ENCODE data around the gene TGFBR3.

The TGFBR3 gene

DNA sequence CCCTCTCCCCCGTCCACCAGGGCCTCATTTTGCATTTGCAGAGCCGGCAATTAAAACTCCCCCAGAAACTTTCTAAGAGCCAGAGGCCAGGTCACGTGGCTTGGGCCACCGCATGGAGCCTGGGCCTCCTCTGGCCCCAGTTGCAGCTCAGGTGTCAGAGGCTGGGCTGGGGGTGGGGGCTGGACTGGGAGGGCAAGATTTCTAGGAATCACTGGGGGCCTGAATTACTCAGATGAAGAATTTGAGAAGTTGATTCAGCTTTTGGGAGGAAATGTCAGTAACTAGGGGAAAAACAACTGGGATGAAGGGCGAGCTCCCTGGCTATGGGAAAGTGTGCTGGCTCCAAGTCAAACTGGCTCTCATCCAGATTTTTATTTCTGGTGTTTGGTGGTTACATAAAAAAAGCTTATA is 234.3 kb downstream of the TGFBR3 start:
- DNase-seq (ENCODE audit: low read depth, low spot score), result no peak

- no peak for DNase-seq (ENCODE audit: low read depth, low spot score)
Measured at GRCh38 chr1:91651243-91651642, 234.7 kb downstream of the TGFBR3 start.

DNA sequence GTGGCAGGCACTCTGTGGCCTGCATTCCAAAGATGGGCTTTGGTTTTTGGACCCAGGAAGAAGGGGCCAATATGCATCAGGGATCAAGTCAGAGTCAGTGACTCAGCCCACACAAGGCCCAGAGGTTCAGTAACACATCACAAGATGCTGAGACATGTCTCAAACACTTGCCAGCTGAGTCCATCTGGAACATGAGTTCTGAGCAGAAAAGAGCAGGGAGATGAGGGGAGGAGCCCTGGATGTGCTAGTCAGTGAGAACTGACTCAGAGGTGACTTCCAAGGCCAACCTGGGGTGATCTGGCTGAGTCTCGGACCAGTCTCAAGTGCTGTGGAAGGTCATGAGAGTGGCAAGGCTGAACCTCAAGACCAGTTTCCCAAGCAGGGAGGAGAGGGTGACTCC is 235.2 kb downstream of the TGFBR3 start:
- DNase-seq (ENCODE audit: low read depth, low spot score), result no peak

DNA sequence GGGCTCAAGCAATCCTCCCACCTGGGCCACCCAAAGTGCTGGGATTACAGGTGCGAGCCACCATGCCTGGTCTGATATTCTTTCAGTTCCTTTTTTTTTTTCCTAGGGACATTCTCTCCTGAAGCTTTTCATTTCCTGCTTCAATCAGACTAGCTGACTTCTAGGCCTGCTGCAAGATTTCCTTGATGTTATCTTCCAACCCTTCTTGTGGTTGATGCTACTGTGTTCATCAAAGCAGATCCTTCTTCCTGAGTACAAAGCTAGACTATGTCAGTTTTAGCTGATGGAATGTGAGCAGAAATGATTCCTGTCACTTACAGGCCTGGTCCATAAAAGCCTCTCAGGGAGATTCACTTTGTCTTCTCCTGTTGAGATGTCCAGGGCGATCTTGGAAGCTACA is 238.9 kb downstream of the TGFBR3 start:
- DNase-seq (ENCODE audit: low read depth, low spot score), result no peak

DNA sequence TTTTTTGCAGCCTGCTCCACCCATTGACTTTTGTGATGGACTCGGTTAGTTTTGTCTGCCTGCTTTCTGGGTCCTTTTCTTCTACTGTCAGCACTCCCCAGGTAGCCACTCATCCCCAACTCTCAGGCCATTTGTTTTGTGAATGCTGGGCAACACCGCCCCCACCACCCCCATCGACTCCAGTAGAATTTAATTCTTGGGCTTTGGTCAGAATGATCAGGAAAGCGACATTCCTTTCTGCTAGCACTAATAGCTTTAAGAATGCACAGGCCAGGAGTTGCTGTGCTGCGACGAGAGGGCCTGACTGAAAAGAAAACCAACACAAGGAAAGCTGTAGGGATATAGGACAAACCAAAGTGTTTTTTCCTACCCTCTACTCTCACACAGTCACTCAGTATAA is 240.9 kb downstream of the TGFBR3 start:
- DNase-seq (ENCODE audit: low read depth, low spot score), result peak; percentile 61

GRCh38 chr1:91643431-91643830 is 242.5 kb downstream of the TGFBR3 start:
- DNase-seq (ENCODE audit: low read depth, low spot score), result no peak

DNA sequence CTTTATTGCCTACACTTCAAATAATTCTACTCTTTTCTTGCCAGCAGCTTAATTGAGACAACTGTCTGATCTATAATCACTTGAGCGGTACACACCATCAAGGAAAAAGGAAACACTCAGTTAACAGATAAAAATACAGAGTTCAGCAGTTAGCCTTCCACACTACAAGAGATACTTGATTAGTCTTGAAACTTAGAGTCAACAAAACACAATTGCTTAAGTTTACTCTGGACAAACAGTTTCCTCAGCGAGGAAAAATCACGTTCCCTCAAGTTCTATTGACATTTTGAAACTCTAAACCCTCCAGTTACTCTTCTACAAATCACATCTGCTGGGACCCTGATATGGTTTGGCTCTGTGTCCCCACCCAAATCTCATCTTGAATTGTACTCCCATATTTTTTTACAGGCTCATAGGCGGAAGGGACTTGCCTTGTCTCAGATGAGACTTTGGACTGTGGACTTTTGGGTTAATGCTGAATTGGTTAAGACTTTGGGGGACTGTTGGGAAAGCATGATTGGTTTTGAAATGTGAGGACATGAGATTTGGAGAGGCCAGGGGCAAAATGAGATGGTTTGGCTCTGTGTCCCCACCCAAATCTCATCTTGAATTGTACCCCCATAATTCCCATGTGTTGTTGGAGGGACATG is 244.9 kb downstream of the TGFBR3 start:
- DNase-seq (ENCODE audit: low read depth, low spot score), result no peak

DNA sequence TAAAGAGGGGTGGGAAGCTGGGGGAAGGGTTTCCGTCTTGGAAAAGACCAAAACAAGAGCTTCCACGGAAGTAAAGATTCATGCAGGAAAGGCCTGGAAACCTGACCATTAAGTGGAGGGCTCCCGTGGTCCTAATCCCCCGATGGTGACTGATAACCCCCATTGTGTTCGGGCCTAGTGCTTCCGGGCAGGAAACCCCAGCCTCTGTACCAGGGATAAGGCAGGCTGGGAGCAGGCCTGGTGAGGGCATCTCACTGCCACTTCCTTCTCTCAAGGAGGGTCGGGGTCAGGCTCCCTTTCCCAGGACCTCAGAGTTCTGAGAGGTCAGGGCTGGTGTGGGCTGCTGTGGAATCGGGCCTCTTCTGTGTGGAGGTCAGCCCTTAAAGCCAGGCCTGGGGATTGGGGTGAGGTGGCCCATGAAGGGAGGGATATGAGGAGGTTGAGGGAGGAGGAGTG is 248.4 kb downstream of the TGFBR3 start:
- no peak for DNase-seq (ENCODE audit: low read depth, low spot score)

DNA sequence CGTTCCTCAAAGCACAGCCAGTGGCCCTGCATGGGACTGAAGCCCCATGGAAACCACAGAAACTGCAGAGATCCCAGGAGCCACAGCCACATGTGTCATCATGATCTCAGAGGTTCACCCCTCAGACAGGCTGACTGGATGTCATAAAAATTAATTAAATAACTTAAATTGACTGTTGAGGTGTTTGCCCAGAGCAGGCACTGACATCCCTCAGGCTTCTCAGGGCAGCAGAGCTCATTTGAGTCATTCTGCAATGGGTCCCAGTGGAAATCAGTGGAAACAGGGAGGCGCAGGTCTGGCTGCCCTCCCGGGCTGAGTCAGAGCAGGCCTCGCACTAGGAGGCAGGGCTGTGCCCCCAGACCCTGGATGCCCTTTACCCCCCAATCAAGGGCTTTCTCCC is 250.2 kb downstream of the TGFBR3 start:
- DNase-seq (ENCODE audit: low read depth, low spot score), result no peak

DNA sequence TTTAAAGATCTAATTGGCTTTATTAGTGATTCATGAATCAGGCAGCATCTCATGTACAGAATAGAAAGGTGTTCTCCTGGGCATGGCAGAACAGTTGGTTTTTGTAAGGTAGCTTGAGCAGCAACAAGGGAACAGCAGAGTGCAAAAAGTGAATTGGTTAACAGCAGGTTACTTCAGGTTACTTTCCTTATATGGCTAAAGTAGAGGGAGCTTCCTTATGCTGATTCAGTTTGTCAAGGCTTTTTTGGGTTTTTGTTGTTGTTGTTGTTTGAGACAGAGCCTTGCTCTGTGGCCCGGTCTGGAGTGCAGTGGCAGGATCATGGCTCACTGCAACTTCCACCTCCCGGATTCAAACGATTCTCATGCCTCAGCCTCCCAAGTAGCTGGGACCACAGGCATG is 252.5 kb downstream of the TGFBR3 start:
- no peak for DNase-seq (ENCODE audit: low read depth, low spot score)

- no peak for DNase-seq (ENCODE audit: low read depth, low spot score)
Measured at GRCh38 chr1:91631718-91632330, 254.1 kb downstream of the TGFBR3 start.

DNA sequence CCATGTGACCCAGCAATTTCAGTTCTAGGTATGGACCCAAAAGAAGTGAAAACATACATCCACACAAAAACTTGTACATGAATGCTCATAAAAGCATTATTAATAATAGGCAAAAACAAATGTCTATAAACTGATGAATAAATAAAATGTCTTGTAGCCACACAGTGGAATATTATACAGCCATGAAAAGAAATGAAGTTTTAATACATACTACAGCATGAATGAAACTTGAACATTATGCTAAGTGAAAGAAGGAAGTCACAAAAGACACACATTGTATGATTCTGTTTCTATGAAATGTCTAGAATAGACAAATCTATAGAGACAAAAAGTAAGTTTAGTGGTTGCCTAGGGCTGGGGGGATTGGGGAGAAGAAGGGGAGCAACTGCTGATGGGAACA is 255.1 kb downstream of the TGFBR3 start:
- DNase-seq (ENCODE audit: low read depth, low spot score), result no peak

Data from iPS DF 19.7 (cell line).